ENCODE measurements around the gene ROBO2.

The ROBO2 gene

DNA sequence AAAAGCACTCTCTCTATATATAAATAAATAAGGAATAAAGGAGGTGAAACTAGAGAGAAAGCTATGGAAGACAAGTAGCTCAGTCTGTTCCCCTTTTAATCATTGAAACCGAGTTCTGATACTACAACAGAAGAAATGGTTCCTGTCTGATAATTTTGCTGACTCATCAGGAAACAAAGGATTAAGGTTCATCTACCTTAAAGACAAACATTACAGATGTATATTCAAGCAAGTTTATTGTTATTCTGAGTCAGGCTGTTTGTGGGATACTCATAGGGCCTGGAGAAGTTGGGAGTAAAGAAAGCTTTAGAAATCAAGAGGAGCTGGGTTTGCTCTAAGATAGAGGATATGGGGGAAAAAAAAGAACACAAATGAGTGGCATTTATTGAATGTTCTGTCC, 566.0 kb downstream of the ROBO2 start:
- H3K4me3 ChIP-seq (ENCODE audit: low read depth, low read length) = no peak overlapping the region
- no peak for DNase-seq (ENCODE audit: low read depth)
- TF ChIP-seq, protein P1, sequence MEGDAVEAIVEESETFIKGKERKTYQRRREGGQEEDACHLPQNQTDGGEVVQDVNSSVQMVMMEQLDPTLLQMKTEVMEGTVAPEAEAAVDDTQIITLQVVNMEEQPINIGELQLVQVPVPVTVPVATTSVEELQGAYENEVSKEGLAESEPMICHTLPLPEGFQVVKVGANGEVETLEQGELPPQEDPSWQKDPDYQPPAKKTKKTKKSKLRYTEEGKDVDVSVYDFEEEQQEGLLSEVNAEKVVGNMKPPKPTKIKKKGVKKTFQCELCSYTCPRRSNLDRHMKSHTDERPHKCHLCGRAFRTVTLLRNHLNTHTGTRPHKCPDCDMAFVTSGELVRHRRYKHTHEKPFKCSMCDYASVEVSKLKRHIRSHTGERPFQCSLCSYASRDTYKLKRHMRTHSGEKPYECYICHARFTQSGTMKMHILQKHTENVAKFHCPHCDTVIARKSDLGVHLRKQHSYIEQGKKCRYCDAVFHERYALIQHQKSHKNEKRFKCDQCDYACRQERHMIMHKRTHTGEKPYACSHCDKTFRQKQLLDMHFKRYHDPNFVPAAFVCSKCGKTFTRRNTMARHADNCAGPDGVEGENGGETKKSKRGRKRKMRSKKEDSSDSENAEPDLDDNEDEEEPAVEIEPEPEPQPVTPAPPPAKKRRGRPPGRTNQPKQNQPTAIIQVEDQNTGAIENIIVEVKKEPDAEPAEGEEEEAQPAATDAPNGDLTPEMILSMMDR (IDR thresholded peaks at IDR 0.05; ENCODE audit: control insufficient read depth, extremely low read depth, insufficient read depth) = no peak

DNA sequence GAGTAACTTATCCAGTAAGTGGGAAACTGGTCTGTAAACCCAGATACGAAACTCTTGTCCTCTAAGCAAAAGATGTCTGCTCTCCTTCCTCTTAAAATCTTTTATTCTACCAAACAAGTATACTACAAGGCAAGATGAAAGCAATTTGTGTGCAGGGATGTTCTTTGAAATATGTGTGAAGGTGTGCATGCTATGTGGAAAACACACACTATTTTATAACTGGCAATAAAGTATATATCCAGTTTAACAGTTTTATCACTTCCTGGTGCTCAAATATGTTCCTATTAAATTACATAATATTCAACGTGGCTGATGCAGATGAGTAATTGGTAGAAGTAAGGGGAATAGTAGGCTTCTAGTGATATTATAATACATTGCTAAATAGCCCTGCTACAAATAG, 566.5 kb downstream of the ROBO2 start:
- TF ChIP-seq, protein P1 (IDR thresholded peaks at IDR 0.05; ENCODE audit: control insufficient read depth, extremely low read depth, insufficient read depth) = no peak
- peak; percentile 10 for DNase-seq (ENCODE audit: low read depth)
- no peak overlapping the region for H3K4me3 ChIP-seq (ENCODE audit: low read depth, low read length)

DNA sequence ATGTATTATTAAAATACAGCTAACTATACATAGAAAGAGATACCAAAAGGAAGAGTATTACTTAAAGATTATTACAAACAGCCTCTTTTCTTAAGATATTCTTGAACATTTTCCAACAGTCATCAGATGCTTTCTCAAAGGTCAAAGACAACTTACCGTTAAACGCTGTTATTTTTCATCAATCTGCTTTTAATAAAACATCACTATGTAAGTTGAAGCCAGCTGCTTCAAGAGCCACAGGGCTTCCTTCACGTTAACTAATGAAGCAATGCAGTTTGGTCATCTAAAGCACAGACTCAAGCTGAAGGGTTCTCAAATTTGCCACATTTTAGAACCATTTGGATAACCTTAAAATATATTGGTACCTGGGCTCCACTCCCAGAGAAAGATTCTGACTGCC, 578.8 kb downstream of the ROBO2 start:
- no peak for DNase-seq (ENCODE audit: low read depth)
- H3K4me3 ChIP-seq (ENCODE audit: low read depth, low read length) = no peak overlapping the region
- TF ChIP-seq, protein P1 (IDR thresholded peaks at IDR 0.05; ENCODE audit: control insufficient read depth, extremely low read depth, insufficient read depth) = no peak

DNA sequence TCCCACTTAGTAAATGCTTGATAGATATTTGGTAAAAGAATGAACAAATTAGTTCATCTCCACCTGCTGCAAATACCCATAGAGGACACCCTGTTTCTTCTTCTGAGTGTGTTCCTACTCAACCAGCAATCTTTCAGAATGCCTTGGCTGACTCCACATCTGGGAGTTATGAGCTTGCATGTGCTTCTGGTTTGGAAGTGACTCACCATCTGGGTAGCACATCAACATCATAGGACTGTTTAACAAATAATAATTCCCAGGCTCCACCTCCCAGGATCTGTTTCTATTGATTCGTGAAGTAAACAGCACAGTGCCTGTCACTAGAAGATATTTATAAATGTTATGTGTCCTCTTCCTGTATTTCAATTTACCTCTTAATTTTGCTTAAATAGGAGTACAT, 580.1 kb downstream of the ROBO2 start:
- TF ChIP-seq, protein P1 (IDR thresholded peaks at IDR 0.05; ENCODE audit: control insufficient read depth, extremely low read depth, insufficient read depth) = no peak
- H3K4me3 ChIP-seq (ENCODE audit: low read depth, low read length) = no peak overlapping the region
- no peak for DNase-seq (ENCODE audit: low read depth)

DNA sequence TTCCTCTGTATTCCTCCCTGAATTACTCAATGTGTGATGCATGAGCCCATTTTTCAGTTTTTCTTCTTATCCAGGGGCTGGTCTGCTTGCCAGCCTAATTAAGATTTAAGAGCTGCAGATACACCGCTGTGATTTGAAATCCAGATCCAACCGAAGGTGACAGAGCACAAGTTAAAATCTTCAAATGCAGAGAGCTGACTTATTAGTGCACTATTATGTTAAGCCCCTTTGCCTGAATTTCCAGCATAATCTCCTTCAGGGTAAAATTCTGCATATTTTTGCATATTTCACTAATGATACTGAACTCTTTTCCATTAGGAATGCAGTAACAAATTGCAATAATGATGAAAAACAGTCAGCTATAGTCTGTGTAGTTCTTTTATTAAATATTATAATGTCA, 583.6 kb downstream of the ROBO2 start:
- H3K4me3 ChIP-seq (ENCODE audit: low read depth, low read length) = no peak overlapping the region
- TF ChIP-seq, protein P1 (IDR thresholded peaks at IDR 0.05; ENCODE audit: control insufficient read depth, extremely low read depth, insufficient read depth) = no peak
- DNase-seq (ENCODE audit: low read depth) = no peak

DNA sequence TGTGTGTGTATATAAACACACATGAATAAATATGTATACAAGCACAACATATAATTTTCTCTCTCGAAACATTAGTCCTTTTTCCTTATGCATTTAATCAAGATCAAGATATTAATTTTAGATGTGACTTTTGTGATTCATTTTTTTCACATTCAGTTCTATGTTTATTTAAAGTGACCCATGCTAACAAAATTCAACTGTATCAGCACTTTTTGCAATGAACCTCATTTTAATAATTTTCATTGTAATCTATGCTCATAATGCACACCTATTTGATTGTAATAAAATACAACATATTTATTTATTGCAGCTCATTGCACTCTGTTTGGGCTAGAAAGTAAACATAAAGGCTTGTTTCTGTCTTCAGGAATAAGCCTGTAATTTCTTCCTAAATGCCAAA, 586.3 kb downstream of the ROBO2 start:
- TF ChIP-seq, protein P1 (IDR thresholded peaks at IDR 0.05; ENCODE audit: control insufficient read depth, extremely low read depth, insufficient read depth) = no peak
- DNase-seq (ENCODE audit: low read depth) = no peak
- no peak overlapping the region for H3K4me3 ChIP-seq (ENCODE audit: low read depth, low read length)

DNA sequence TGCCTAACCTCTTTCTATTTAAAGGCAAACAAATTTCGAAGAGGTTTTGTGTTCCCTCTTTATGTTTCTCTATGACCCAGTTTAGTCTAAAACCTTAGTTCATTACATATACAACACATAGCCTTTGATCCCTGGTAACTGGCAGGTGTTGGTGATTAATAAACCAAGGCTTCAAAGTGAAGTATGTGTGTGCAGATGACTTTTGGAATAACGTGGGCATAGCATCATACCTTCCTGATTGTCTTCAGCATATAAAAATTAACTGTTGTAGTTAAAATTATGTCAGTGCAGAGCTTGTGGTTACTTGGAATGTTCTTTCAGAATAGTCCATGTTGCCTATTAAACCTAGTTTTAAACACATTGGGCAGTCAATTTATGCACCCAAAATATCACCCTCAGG, 608.3 kb downstream of the ROBO2 start:
- TF ChIP-seq, protein P1 (IDR thresholded peaks at IDR 0.05; ENCODE audit: control insufficient read depth, extremely low read depth, insufficient read depth) = no peak
- H3K4me3 ChIP-seq (ENCODE audit: low read depth, low read length) = no peak overlapping the region
- DNase-seq (ENCODE audit: low read depth) = no peak
